ENCODE results near the gene RNU1-2. TPM values are rescaled to one million over a fixed set of nuclear protein-coding genes. Genes with fewer than 3 reads are reported as not detected.
A peak's percentile ranks its signal among the peaks of the same experiment; 100 is the strongest.
"Not testable (repeated sequence)": the region's sequence is repeated elsewhere in the genome, so short reads cannot be mapped to it uniquely, and the experiment has no call there.

The RNU1-2 gene
- total RNA-seq, 4 donors from 2014 or later, result under 0.01 TPM

DNA sequence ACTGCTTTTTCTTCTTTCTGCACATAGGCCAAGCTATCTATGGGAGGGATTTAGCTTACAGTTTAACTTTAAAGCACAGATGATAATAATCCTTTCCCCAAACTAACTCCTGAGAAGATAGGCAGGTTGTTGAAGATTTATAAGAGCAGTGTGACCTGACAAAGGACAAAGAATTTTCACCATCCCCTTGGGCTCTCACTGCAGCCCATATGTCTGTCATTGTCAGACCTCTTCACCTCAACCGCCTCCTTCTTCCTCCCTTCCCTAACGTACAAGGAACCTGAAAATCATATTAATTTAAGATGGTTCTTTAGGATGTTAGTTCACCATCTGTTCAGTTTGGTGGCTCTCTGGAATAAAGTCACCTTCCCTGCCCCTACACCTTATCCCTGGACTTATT lies 5.0 kb downstream of the RNU1-2 start:
- 69% methylated on average over 2 of the region's 2 CpGs for WGBS
- DNase-seq (ENCODE audit: low spot score in 2 of 2), result no peak
- Histone ChIP-seq H3K9me3 (no peaks in the 10 kb centered on the region), H3K4me3 (no peak overlapping the region), H3K36me3 (no peaks in the 10 kb centered on the region), H3K27ac (no peak overlapping the region), H3K4me1 (peaks cover 32% of the 10 kb centered on the region), H3K27me3 (no peaks in the 10 kb centered on the region)
- TF ChIP-seq EP300 (IDR thresholded peaks at IDR 0.05), result no peak
- no peak for TF ChIP-seq POLR2A (IDR thresholded peaks at IDR 0.05)
- no peak for TF ChIP-seq POLR2AphosphoS5 (IDR thresholded peaks at IDR 0.05)
- TF ChIP-seq, protein P1, sequence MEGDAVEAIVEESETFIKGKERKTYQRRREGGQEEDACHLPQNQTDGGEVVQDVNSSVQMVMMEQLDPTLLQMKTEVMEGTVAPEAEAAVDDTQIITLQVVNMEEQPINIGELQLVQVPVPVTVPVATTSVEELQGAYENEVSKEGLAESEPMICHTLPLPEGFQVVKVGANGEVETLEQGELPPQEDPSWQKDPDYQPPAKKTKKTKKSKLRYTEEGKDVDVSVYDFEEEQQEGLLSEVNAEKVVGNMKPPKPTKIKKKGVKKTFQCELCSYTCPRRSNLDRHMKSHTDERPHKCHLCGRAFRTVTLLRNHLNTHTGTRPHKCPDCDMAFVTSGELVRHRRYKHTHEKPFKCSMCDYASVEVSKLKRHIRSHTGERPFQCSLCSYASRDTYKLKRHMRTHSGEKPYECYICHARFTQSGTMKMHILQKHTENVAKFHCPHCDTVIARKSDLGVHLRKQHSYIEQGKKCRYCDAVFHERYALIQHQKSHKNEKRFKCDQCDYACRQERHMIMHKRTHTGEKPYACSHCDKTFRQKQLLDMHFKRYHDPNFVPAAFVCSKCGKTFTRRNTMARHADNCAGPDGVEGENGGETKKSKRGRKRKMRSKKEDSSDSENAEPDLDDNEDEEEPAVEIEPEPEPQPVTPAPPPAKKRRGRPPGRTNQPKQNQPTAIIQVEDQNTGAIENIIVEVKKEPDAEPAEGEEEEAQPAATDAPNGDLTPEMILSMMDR (IDR thresholded peaks at IDR 0.05), result no peak

GRCh38 chr1:16901371-16901770 lies 5.6 kb downstream of the RNU1-2 start:
- peaks cover 30% of the 10 kb centered on the region for H3K4me1 ChIP-seq
- H3K27ac ChIP-seq, H3K36me3 ChIP-seq, H3K4me3 ChIP-seq, H3K9me3 ChIP-seq, H3K27me3 ChIP-seq: not testable (repeated sequence)
- DNase-seq (ENCODE audit: low spot score in 2 of 2), result peak in 1 of 2 donors; percentile 47
- WGBS, result 73% methylated on average over 2 of the region's 2 CpGs

DNA sequence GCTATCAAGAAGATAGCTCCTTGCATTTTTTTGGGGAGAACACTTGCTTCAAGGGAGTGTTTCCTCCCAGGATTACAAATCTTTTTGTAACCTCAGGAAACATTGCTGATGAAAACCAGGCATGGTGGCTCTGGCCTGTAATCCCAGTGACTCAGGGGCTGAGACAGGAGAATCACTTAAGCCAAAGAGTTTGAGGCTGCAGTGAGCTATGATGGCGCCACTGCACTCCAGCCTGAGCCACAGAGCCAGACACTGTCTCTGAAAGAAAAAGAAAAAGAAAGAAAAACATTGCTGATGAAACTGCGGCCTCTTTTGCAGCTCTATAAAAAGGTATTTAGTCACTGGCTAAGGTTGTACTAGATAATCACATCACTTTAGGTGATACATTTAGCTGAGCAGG lies 7.3 kb downstream of the RNU1-2 start:
- H3K27me3 ChIP-seq, result no peaks in the 10 kb centered on the region
- no peaks in the 10 kb centered on the region for H3K9me3 ChIP-seq
- peak overlapping the region; percentile 98 for H3K27ac ChIP-seq
- no peak overlapping the region for H3K4me3 ChIP-seq
- 61% methylated on average over 2 of the region's 2 CpGs for WGBS
- TF ChIP-seq, protein P1 (IDR thresholded peaks at IDR 0.05), result no peak
- TF ChIP-seq POLR2A (IDR thresholded peaks at IDR 0.05) (no peak), EP300 (IDR thresholded peaks at IDR 0.05) (no peak), POLR2AphosphoS5 (IDR thresholded peaks at IDR 0.05) (no peak)
- no peaks in the 10 kb centered on the region for H3K36me3 ChIP-seq
- peak in 1 of 2 donors; percentile 76 for DNase-seq (ENCODE audit: low spot score in 2 of 2)
- peaks cover 22% of the 10 kb centered on the region for H3K4me1 ChIP-seq

DNA sequence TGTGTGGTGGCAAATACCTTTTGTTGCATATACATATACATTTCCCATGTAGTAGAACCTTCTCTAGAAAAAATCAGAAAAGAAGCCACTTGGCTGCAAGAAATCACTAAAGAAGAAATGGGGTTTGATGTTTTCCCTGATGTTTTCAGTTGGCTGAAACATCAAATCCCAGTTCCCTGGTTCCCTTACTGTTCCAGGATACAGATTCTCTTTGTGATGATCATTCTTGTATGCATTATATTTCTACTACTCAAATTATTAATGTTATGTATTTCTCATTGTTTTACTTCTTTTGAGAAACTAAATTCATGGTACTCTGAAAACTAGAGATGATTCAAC lies 7.6 kb downstream of the RNU1-2 start:
- Histone ChIP-seq H3K4me3 (peak overlapping the region; percentile 52), H3K27ac (peak overlapping the region; percentile 98), H3K36me3 (no peaks in the 10 kb centered on the region), H3K4me1 (peaks cover 22% of the 10 kb centered on the region), H3K27me3 (no peaks in the 10 kb centered on the region), H3K9me3 (no peaks in the 10 kb centered on the region)
- DNase-seq (ENCODE audit: low spot score in 2 of 2), result no peak
- TF ChIP-seq POLR2AphosphoS5 (IDR thresholded peaks at IDR 0.05) (no peak), POLR2A (IDR thresholded peaks at IDR 0.05) (no peak), EP300 (IDR thresholded peaks at IDR 0.05) (no peak)
- TF ChIP-seq, protein P1 (IDR thresholded peaks at IDR 0.05), result no peak

- peak overlapping the region; percentile 98 for H3K27ac ChIP-seq
- peak overlapping the region; percentile 52 for H3K4me3 ChIP-seq
- H3K36me3 ChIP-seq, result no peaks in the 10 kb centered on the region
- peak; percentile 100 for DNase-seq (ENCODE audit: low spot score in 2 of 2)
- TF ChIP-seq, protein P1 (IDR thresholded peaks at IDR 0.05), result no peak
- TF ChIP-seq EP300 (IDR thresholded peaks at IDR 0.05), result peak; percentile 24
- WGBS, result under 1% methylated on average over 27 of the region's 27 CpGs
- peaks cover 22% of the 10 kb centered on the region for H3K4me1 ChIP-seq
- H3K27me3 ChIP-seq, result no peaks in the 10 kb centered on the region
- no peaks in the 10 kb centered on the region for H3K9me3 ChIP-seq
Observed at GRCh38 chr1:16904560-16905109, 8.9 kb downstream of the RNU1-2 start.

All from suprapubic skin (tissue), 4 donors.